Muscle layer of colon (tissue), 2 donors: ENCODE measurements around the gene TRIP4.
"Not testable (repeated sequence)": the region's sequence is repeated elsewhere in the genome, so short reads cannot be mapped to it uniquely, and the experiment has no call there.

Source experiments
- H3K27ac ChIP-seq: one replicate; pipeline ENCODE4 v1.7.0; 2013; ENCODE audit warnings: low read depth, mild to moderate bottlenecking, low read length, moderate library complexity
- H3K27me3 ChIP-seq, 2 donors: one replicate each; pipeline ENCODE4 v1.7.0; 2013; ENCODE audit warnings: low read length in 2 of 2, mild to moderate bottlenecking in 2 of 2; ENCODE audit not compliant: insufficient read depth in 2 of 2, control insufficient read depth in 1 of 2
- H3K36me3 ChIP-seq: one replicate; pipeline ENCODE4 v1.7.0; 2013; ENCODE audit warnings: mild to moderate bottlenecking, low read length; ENCODE audit not compliant: insufficient read depth
- H3K4me1 ChIP-seq: one replicate; pipeline ENCODE4 v1.7.0; 2013; ENCODE audit warnings: mild to moderate bottlenecking, low read length; ENCODE audit not compliant: insufficient read depth
- H3K4me3 ChIP-seq, 2 donors: one replicate each; pipeline ENCODE4 v1.7.0; 2013; ENCODE audit warnings: low read length in 2 of 2, low read depth in 1 of 2, mild to moderate bottlenecking in 1 of 2, moderate library complexity in 1 of 2
- H3K9ac ChIP-seq: one replicate; pipeline ENCODE4 v1.7.0; 2013; ENCODE audit warnings: low read length
- H3K9me3 ChIP-seq: one replicate; pipeline ENCODE4 v1.7.0; 2013; ENCODE audit warnings: mild to moderate bottlenecking, low read length
- donor health status: abdominal sarcoma.
- donor health status: Adenocarcinoma of cecum.

Gene TRIP4

DNA sequence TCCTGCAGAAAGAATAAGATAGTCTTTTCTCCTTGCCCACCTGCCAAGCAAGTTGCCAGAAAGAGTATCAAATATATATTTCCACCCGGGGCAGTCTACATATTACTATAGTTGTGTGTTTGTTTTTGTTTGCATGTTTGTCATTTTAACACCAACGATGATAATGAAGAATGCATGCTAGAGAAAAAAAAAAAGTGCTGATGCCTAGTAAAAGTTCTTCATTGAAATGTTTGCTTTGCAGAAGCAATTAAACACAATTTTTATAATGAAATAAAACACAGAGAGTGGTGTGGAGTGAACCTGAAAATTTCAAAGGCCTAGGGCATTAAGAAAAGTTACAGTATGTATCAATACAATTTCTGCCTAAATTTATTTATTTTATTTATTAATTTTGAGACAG is 3.9 kb upstream of the TRIP4 start:
- Histone ChIP-seq H3K27ac (no peak overlapping the region), H3K27me3 (no peaks in the 10 kb centered on the region), H3K9me3 (no peaks in the 10 kb centered on the region), H3K4me3 (no peak overlapping the region), H3K9ac (no peak overlapping the region), H3K4me1 (peaks cover 10% of the 10 kb centered on the region), H3K36me3 (no peaks in the 10 kb centered on the region)

DNA sequence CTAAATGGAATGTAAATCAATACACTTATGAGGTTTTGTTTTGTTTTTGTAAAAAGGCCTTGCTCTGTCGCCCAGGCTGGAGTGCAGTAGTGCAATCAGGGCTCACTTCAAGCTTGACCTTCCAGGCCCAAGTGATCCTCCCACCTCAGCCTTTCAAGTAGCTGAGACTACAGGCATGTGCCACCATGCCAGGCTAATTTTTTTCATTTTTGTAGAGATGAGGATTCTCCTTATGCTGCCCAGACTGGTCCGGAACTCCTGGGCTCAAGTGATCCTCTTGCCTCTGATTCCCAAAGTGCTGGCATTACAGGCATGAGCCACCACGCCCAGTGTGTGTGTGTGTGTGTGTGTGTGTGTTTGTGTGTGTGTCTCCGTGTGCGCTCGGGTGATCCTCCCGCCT is 1.3 kb upstream of the TRIP4 start:
- peaks cover 10% of the 10 kb centered on the region for H3K4me1 ChIP-seq
- H3K36me3 ChIP-seq = no peaks in the 10 kb centered on the region
- H3K27me3 ChIP-seq = no peaks in the 10 kb centered on the region
- no peak overlapping the region for H3K9ac ChIP-seq
- H3K27ac ChIP-seq = no peak overlapping the region
- no peak overlapping the region for H3K4me3 ChIP-seq
- no peaks in the 10 kb centered on the region for H3K9me3 ChIP-seq

DNA sequence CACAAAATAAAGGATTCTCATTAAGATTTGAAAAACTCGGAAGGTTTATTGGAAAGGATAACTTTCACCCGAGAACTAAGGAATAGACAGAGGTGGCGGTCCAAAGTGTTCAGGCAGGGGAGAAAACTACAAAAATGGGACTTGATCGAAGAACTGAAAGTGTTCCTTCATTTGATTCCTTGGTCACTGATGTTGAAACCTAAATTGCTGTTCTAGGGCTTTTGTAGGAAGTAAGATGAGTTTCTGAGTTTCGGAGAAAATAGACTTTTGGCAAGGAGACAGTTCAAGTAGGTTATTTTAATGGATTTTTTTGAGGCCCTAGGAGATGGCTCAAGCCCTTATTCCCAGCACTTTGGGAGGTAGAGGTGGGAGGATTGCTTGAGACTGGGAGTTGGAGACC is 1.4 kb downstream of the TRIP4 start:
- H3K36me3 ChIP-seq = no peaks in the 10 kb centered on the region
- no peaks in the 10 kb centered on the region for H3K9me3 ChIP-seq
- no peak overlapping the region for H3K27ac ChIP-seq
- H3K4me1 ChIP-seq = peaks cover 10% of the 10 kb centered on the region
- no peaks in the 10 kb centered on the region for H3K27me3 ChIP-seq
- H3K4me3 ChIP-seq = peak overlapping the region in 1 of 2 donors; percentile 94
- H3K9ac ChIP-seq = no peak overlapping the region

DNA sequence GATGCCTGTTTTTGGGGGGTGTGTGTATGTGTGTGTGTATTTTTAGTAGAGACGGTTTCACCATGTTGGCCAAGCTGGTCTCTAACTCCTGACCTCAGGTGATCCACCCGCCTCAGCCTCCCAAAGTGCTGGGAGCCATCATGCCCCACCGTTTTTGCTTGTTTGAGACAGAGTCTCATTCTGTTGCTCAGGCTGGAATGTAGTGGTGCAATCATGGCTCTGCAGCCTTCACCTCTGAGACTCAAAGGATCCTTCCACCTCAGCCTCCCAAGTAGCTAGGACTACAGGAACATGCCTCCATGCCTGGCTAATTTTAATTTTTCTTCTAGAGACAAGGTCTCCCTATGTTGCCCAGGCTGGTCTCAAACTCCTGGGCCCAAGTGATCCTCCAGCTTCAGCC is 4.8 kb downstream of the TRIP4 start:
- not testable (repeated sequence) for H3K27ac ChIP-seq, H3K4me1 ChIP-seq, H3K9ac ChIP-seq, H3K27me3 ChIP-seq, H3K4me3 ChIP-seq, H3K9me3 ChIP-seq
- peaks cover 21% of the 10 kb centered on the region for H3K36me3 ChIP-seq

DNA sequence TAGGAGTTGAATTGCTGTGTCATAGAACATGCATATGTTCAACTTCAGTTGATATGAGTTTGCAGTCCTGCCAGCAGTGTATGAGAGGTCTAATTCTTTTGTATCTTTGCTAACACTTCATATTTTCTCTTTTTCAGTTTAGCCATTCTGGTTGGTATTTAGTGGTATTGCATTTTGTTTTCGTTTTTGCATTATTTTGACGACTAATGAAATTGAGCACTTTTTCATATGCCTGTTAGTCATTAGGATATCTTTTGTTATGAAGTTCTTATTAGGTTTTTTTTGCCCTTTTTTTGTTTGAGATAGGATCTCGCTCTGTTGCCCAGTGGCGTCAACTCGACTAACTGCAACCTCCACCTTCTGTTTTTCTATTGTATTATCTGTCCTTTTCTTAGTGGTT is 9.2 kb downstream of the TRIP4 start:
- Histone ChIP-seq H3K9me3 (no peaks in the 10 kb centered on the region), H3K27me3 (no peaks in the 10 kb centered on the region), H3K36me3 (peaks cover 45% of the 10 kb centered on the region), H3K4me3 (no peak overlapping the region), H3K27ac (no peak overlapping the region), H3K9ac (no peak overlapping the region), H3K4me1 (no peaks in the 10 kb centered on the region)

DNA sequence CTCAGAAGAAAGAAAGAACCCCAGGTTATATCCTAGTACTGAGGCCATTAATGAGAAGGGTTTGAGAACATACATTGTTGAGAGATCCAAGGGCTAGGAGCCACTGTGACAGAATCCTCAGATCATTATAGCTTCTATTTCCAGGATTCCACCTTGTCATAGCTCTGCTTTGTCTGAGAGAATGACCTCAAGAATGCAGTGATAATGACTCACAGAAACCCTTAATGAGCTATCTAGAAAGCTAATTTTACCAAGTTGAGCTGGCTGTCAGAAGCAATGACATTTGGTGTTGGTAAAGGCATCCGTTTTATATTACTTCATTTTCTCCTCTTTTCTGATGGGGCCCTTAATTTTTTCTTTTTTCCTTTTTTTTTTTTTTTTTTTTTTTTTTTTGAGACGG is 10.9 kb downstream of the TRIP4 start:
- H3K27me3 ChIP-seq = no peaks in the 10 kb centered on the region
- peaks cover 45% of the 10 kb centered on the region for H3K36me3 ChIP-seq
- H3K27ac ChIP-seq = no peak overlapping the region
- no peaks in the 10 kb centered on the region for H3K9me3 ChIP-seq
- no peak overlapping the region for H3K9ac ChIP-seq
- no peaks in the 10 kb centered on the region for H3K4me1 ChIP-seq
- no peak overlapping the region for H3K4me3 ChIP-seq

DNA sequence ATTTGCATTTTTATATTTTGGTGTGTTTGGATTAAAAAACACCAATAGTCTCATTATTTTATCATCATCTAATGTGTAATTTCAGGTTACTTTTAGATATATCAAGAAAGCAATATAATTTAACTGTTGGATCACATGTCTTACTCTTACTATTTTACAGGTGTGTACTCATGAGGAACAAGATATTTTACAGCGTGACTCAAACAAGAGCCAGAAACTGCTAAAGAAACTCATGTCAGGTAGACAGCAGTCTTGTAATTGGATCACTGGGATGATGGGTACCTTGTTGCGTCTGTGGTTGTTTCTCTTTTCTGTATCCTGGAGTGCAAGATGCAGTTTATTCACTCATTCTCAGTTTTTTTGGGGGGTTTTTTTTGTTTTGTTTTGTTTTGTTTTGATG is 12.9 kb downstream of the TRIP4 start:
- H3K36me3 ChIP-seq = peaks cover 50% of the 10 kb centered on the region
- no peaks in the 10 kb centered on the region for H3K4me1 ChIP-seq

DNA sequence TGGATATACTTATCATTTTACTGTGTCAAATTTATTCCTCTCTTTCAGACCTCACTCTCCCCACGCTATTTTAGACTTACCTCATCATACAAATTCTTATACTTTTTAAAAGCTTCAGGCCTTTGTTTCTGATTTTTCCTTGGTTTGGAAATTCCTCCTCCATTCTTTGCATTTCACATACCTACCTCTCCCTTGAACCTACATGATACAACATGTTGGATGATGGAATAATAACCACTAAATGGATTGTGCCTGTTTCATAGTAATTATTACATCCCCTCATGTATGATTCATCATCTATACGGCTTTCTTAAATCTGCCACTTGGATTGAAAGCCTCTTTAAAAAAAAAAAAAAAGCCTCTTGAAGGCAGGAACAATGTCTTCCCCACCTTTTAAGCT is 24.6 kb downstream of the TRIP4 start:
- Histone ChIP-seq H3K27ac (no peak overlapping the region), H3K4me1 (no peaks in the 10 kb centered on the region), H3K9me3 (no peaks in the 10 kb centered on the region), H3K27me3 (no peaks in the 10 kb centered on the region), H3K9ac (no peak overlapping the region), H3K4me3 (no peak overlapping the region), H3K36me3 (peaks cover 31% of the 10 kb centered on the region)

More for the DNA sequence above, 12.9 kb downstream of the TRIP4 start:
- Histone ChIP-seq H3K27ac (no peak overlapping the region), H3K9me3 (no peaks in the 10 kb centered on the region), H3K9ac (no peak overlapping the region), H3K4me3 (no peak overlapping the region), H3K27me3 (no peaks in the 10 kb centered on the region)

DNA sequence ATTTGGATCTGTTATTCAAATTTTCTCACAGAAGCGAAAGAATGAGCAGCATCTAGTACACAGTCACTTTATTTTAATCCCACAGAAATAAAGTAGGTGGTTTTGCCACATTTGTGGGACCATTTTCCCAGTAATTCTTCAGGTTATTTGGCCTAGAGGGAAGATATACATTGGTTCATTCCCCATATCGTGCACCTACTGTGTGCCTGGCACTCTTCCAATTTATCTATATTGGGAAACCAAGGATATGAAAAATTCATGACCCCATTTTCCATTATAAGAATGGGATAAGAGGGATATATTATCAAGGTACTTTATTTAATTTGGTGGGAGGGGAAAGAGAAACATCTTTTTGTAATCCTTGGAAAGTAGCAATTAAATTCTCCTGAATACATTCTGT is 35.1 kb downstream of the TRIP4 start:
- Histone ChIP-seq H3K9me3 (no peaks in the 10 kb centered on the region), H3K27ac (no peak overlapping the region), H3K27me3 (no peaks in the 10 kb centered on the region), H3K36me3 (peaks cover 54% of the 10 kb centered on the region), H3K9ac (no peak overlapping the region), H3K4me3 (no peak overlapping the region), H3K4me1 (no peaks in the 10 kb centered on the region)

DNA sequence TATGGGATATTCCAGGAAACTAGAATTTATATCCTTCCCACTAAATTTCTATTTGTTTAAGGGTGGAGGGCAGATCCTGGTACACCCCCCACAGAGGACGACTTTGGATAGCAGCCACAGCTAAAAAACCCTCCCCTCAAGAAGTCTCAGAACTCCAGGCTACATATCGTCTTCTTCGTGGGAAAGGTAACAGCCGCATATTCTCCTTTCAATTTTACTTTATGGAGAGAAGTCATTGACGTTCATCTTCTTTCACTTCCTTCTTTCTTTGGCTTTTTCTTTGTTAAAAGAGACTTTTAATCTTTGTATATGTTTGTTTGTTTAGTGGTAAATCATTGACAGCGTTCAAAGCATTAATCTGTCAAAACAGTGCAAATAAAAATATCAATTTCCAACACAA is 36.3 kb downstream of the TRIP4 start:
- peaks cover 51% of the 10 kb centered on the region for H3K36me3 ChIP-seq
- no peak overlapping the region for H3K4me3 ChIP-seq
- H3K27me3 ChIP-seq = no peaks in the 10 kb centered on the region

DNA sequence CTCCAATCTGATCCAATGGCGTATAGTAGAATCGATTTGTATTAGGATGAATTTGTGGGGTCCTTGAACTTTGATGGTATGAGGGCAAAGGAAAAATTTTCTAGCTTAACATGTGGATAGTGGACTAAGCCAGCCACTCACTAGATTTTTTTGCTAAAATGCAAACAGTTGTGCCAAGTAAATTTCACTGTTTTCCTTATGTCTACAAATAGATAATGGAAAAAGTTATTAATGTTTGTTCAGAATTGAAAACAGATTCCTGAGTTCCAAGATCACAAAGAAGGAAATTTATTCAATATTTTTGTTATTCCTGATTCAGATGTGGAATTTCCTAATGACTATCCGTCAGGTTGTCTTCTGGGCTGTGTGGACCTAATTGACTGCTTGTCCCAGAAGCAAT is 37.6 kb downstream of the TRIP4 start:
- H3K9ac ChIP-seq = no peak overlapping the region
- peaks cover 49% of the 10 kb centered on the region for H3K36me3 ChIP-seq
- H3K4me3 ChIP-seq = no peak overlapping the region
- H3K27me3 ChIP-seq = no peaks in the 10 kb centered on the region
- no peak overlapping the region for H3K27ac ChIP-seq
- no peaks in the 10 kb centered on the region for H3K9me3 ChIP-seq
- H3K4me1 ChIP-seq = no peaks in the 10 kb centered on the region

More for the DNA sequence above, 36.3 kb downstream of the TRIP4 start:
- no peak overlapping the region for H3K27ac ChIP-seq
- no peak overlapping the region for H3K9ac ChIP-seq
- no peaks in the 10 kb centered on the region for H3K9me3 ChIP-seq
- H3K4me1 ChIP-seq = no peaks in the 10 kb centered on the region

DNA sequence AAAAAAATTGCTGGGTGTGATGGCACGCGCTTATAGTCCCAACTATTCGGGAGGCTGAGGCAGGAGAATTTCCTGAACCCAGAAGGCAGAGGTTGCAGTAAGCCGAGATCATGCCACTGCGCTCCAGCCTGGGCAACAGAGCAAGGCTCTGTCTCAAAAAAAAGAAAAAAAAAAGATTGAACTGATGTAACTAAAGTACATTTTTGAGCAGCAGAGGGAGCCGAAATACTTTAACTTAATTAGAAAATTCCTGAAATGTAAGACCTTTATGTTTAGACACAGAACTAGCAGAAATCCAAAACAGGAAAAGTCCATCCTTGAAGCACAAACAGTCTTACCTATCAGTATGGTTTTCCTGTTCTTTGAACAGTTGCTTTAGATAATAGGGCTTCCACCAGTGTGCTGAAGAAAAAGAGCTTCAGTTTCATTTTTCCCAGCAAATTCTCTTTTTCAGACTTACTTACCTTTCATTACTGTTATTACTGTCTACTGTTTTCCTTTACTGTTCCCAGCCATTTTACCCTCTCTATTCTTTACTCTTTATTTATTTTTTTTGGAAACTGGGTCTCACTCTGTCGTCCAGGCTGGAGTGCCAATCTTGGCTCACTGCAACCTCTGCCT is 39.3 kb downstream of the TRIP4 start:
- H3K27ac ChIP-seq = no peak overlapping the region
- H3K4me3 ChIP-seq = no peak overlapping the region
- H3K4me1 ChIP-seq = no peaks in the 10 kb centered on the region
- H3K9ac ChIP-seq = no peak overlapping the region
- H3K9me3 ChIP-seq = no peaks in the 10 kb centered on the region
- peaks cover 44% of the 10 kb centered on the region for H3K36me3 ChIP-seq
- H3K27me3 ChIP-seq = no peaks in the 10 kb centered on the region
